Upper lobe of left lung (tissue), 4 donors: Measurements from ENCODE around the gene CHURC1.

ENCODE experiments used
- POLR2A ChIP-seq, 4 donors: fragments of 450-650 bp; IDR thresholded peaks; one replicate each; pipeline ENCODE4 v1.5.1; 2016 to 2017; ENCODE audit warnings: antibody characterized with exemption in 4 of 4, mild to moderate bottlenecking in 2 of 4
- POLR2AphosphoS5 ChIP-seq, 2 donors: sonication (generic); formaldehyde crosslinking; IDR thresholded peaks; one replicate each; pipeline ENCODE4 v1.5.1; 2017; ENCODE audit warnings: antibody characterized with exemption in 2 of 2

- TF ChIP-seq POLR2A (IDR thresholded peaks at IDR 0.05) (no peak), POLR2AphosphoS5 (IDR thresholded peaks at IDR 0.05) (no peak)
Measured at GRCh38 chr14:64974563-64974962, 60.3 kb downstream of the CHURC1 start.
